ENCODE results near the gene DPYD. TPM values are rescaled to one million over a fixed set of nuclear protein-coding genes. Genes with fewer than 3 reads are reported as not detected.

The DPYD gene
- total and polyA plus RNA-seq, 2 donors from 2014 or later: 4.9 to 41.6 TPM

GRCh38 chr1:97781762-97782337, 139.0 kb downstream of the DPYD start:
- intact Hi-C loops (cut with DNase I): no loop called here
- Histone ChIP-seq H3K4me3 (ENCODE audit: low read length in 3 of 3) (no peak overlapping the region), H3K27ac (ENCODE audit: low read depth in 2 of 2, low read length in 2 of 2) (no peak overlapping the region), H3K9me3 (ENCODE audit: control insufficient read depth in 2 of 3, insufficient read depth in 1 of 3, low read length in 3 of 3) (no peaks in the 10 kb centered on the region), H3K4me1 (ENCODE audit: control insufficient read depth in 2 of 3, insufficient read depth in 2 of 3, low read depth in 1 of 3, low read length in 3 of 3) (no peaks in the 10 kb centered on the region), H3K9ac (ENCODE audit: low read length in 3 of 3) (no peak overlapping the region), H3K27me3 (ENCODE audit: control insufficient read depth, insufficient read depth, low read length) (no peaks in the 10 kb centered on the region), H3K36me3 (ENCODE audit: control insufficient read depth in 2 of 3, insufficient read depth in 3 of 3, low read length in 3 of 3) (no peaks in the 10 kb centered on the region)
- no peak for TF ChIP-seq CTCF (IDR thresholded peaks at IDR 0.05; ENCODE audit: borderline replicate concordance, extremely low read depth, insufficient read depth)
- FAIRE-seq (no peak), DNase-seq (no peak)

- Histone ChIP-seq H3K4me1 (ENCODE audit: control insufficient read depth in 2 of 3, insufficient read depth in 2 of 3, low read depth in 1 of 3, low read length in 3 of 3) (no peaks in the 10 kb centered on the region), H3K27ac (ENCODE audit: low read depth in 2 of 2, low read length in 2 of 2) (no peak overlapping the region), H3K4me3 (ENCODE audit: low read length in 3 of 3) (no peak overlapping the region), H3K36me3 (ENCODE audit: control insufficient read depth in 2 of 3, insufficient read depth in 3 of 3, low read length in 3 of 3) (no peaks in the 10 kb centered on the region), H3K9me3 (ENCODE audit: control insufficient read depth in 2 of 3, insufficient read depth in 1 of 3, low read length in 3 of 3) (no peaks in the 10 kb centered on the region), H3K27me3 (ENCODE audit: control insufficient read depth, insufficient read depth, low read length) (no peaks in the 10 kb centered on the region), H3K9ac (ENCODE audit: low read length in 3 of 3) (no peak overlapping the region)
- intact Hi-C loops (cut with DNase I): no loop called here
- FAIRE-seq (no peak), DNase-seq (no peak)
- no peak for TF ChIP-seq CTCF (IDR thresholded peaks at IDR 0.05; ENCODE audit: borderline replicate concordance, extremely low read depth, insufficient read depth)
These were observed 139.9 kb downstream of the DPYD start for GRCh38 chr1:97780884-97781283.

GRCh38 chr1:97778718-97779117, 142.1 kb downstream of the DPYD start:
- no peaks in the 10 kb centered on the region for H3K36me3 ChIP-seq (ENCODE audit: control insufficient read depth in 2 of 3, insufficient read depth in 3 of 3, low read length in 3 of 3)
- no peaks in the 10 kb centered on the region for H3K27me3 ChIP-seq (ENCODE audit: control insufficient read depth, insufficient read depth, low read length)
- H3K9ac ChIP-seq (ENCODE audit: low read length in 3 of 3): no peak overlapping the region
- TF ChIP-seq CTCF (IDR thresholded peaks at IDR 0.05; ENCODE audit: borderline replicate concordance, extremely low read depth, insufficient read depth): no peak
- intact Hi-C loops (cut with DNase I): no loop called here
- no peak overlapping the region for H3K27ac ChIP-seq (ENCODE audit: low read depth in 2 of 2, low read length in 2 of 2)
- FAIRE-seq (no peak), DNase-seq (no peak)
- no peak overlapping the region for H3K4me3 ChIP-seq (ENCODE audit: low read length in 3 of 3)
- H3K4me1 ChIP-seq (ENCODE audit: control insufficient read depth in 2 of 3, insufficient read depth in 2 of 3, low read depth in 1 of 3, low read length in 3 of 3): no peaks in the 10 kb centered on the region
- no peaks in the 10 kb centered on the region for H3K9me3 ChIP-seq (ENCODE audit: control insufficient read depth in 2 of 3, insufficient read depth in 1 of 3, low read length in 3 of 3)

- no peak for TF ChIP-seq CTCF (IDR thresholded peaks at IDR 0.05; ENCODE audit: borderline replicate concordance, extremely low read depth, insufficient read depth)
- no peak overlapping the region for H3K4me3 ChIP-seq (ENCODE audit: low read length in 3 of 3)
- DNase-seq: no peak
- no peaks in the 10 kb centered on the region for H3K27me3 ChIP-seq (ENCODE audit: control insufficient read depth, insufficient read depth, low read length)
- intact Hi-C loops (cut with DNase I): no loop called here
- no peak overlapping the region for H3K27ac ChIP-seq (ENCODE audit: low read depth in 2 of 2, low read length in 2 of 2)
- H3K4me1 ChIP-seq (ENCODE audit: control insufficient read depth in 2 of 3, insufficient read depth in 2 of 3, low read depth in 1 of 3, low read length in 3 of 3): no peaks in the 10 kb centered on the region
- no peak for FAIRE-seq
- no peak overlapping the region for H3K9ac ChIP-seq (ENCODE audit: low read length in 3 of 3)
- H3K36me3 ChIP-seq (ENCODE audit: control insufficient read depth in 2 of 3, insufficient read depth in 3 of 3, low read length in 3 of 3): no peaks in the 10 kb centered on the region
- no peaks in the 10 kb centered on the region for H3K9me3 ChIP-seq (ENCODE audit: control insufficient read depth in 2 of 3, insufficient read depth in 1 of 3, low read length in 3 of 3)
These were observed 150.5 kb downstream of the DPYD start for GRCh38 chr1:97770376-97770775.

Measured in kidney (tissue), 14 donors.